ENCODE measurements around the gene LY6G6D. TPM values are rescaled to one million over a fixed set of nuclear protein-coding genes. Genes with fewer than 3 reads are reported as not detected.

The LY6G6D gene
- total and polyA plus RNA-seq, 2 of the 13 experiments (the other 11 are each of a cell fraction or from before 2014, with no cell fraction given) = not detected

DNA sequence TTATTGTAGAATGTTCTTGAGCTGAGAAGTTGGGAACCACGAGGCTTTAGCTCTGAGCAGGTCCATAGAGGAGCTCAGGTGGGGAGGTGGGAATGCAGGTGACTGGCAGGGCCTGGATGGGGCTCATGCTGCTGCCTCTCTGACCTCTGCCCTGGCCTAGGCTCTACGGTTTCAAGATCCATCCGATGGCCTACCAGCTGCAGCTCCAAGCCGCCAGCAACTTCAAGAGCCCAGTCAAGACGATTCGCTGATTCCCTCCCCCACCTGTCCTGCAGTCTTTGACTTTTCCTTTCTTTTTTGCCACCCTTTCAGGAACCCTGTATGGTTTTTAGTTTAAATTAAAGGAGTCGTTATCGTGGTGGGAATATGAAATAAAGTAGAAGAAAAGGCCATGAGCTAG is 45.5 kb upstream of the LY6G6D start, which contains the start of gene LY6G5B:
Gene LY6G5B (plus strand): TSS at position 301 of the 400 bp plus-strand sequence. CDS start 975 bp downstream, outside the sequence.
- Histone ChIP-seq H3K4me1 (ENCODE audit: insufficient read depth, low read length) (peaks cover 32% of the 10 kb centered on the region), H3K9ac (ENCODE audit: insufficient read depth, low read depth, low read length) (no peak within 1 kb of the TSS), H3K4me2 (ENCODE audit: low read depth, low read length) (no peak within 1 kb of the TSS), H3K9me3 (ENCODE audit: low read length) (no peaks in the 10 kb centered on the region), H3K4me3 (replicated peaks in 1 of 3; ENCODE audit: insufficient read depth in 1 of 3, low read depth in 2 of 3, low read length in 3 of 3) (no peak within 1 kb of the TSS), H3K27me3 (ENCODE audit: control insufficient read depth in 1 of 2, insufficient read depth in 2 of 2, low read length in 2 of 2) (no peaks in the 10 kb centered on the region; a peak in 1 of 5 replicates), H2AFZ (ENCODE audit: low read length) (no peak within 1 kb of the TSS), H3K36me3 (replicated peaks in 1 of 2; ENCODE audit: control insufficient read depth in 1 of 2, insufficient read depth in 2 of 2, low read length in 2 of 2) (peaks cover 35 to 61% of the 10 kb centered on the region in 2 experiments), H4K20me1 (ENCODE audit: insufficient read depth, low read length) (no peaks in the 10 kb centered on the region), H3K27ac (ENCODE audit: extremely low read length, insufficient read depth, low read length) (no peak within 1 kb of the TSS), H3K79me2 (ENCODE audit: insufficient read depth, low read length) (peaks cover 35% of the 10 kb centered on the region)
- ChIA-PET CTCF (ENCODE audit: low intra/inter-chr PET ratio, low total read pairs) (no interaction called here), POLR2A (interaction anchor here (0.7 to 2.8 kb wide), 11 partner anchors 10 to 161 kb away, joined by 3 to 14 read pairs (median 3); partner anchors contain the start of genes ABHD16A, APOM, BAG6 and C6orf47)
- no peak for FAIRE-seq
- TF ChIP-seq CEBPG (CRISPR knock-in tag; IDR thresholded peaks at IDR 0.05) = no peak
- TF ChIP-seq RBFOX2 (IDR thresholded peaks at IDR 0.05; ENCODE audit: low read depth, low read length) = 0 out of 2 replicates have a peak, but pooled peaks have one; percentile 3
- no peak for TF ChIP-seq ZNF354B (CRISPR knock-in tag; IDR thresholded peaks at IDR 0.05)
- TF ChIP-seq NFE2L1 (CRISPR knock-in tag; IDR thresholded peaks at IDR 0.05; ENCODE audit: borderline replicate concordance) = no peak
- peak; percentile 8 for TF ChIP-seq ZNF883 (CRISPR knock-in tag; IDR thresholded peaks at IDR 0.05; ENCODE audit: not compliant biosample characterization)
- TF ChIP-seq, protein P1, sequence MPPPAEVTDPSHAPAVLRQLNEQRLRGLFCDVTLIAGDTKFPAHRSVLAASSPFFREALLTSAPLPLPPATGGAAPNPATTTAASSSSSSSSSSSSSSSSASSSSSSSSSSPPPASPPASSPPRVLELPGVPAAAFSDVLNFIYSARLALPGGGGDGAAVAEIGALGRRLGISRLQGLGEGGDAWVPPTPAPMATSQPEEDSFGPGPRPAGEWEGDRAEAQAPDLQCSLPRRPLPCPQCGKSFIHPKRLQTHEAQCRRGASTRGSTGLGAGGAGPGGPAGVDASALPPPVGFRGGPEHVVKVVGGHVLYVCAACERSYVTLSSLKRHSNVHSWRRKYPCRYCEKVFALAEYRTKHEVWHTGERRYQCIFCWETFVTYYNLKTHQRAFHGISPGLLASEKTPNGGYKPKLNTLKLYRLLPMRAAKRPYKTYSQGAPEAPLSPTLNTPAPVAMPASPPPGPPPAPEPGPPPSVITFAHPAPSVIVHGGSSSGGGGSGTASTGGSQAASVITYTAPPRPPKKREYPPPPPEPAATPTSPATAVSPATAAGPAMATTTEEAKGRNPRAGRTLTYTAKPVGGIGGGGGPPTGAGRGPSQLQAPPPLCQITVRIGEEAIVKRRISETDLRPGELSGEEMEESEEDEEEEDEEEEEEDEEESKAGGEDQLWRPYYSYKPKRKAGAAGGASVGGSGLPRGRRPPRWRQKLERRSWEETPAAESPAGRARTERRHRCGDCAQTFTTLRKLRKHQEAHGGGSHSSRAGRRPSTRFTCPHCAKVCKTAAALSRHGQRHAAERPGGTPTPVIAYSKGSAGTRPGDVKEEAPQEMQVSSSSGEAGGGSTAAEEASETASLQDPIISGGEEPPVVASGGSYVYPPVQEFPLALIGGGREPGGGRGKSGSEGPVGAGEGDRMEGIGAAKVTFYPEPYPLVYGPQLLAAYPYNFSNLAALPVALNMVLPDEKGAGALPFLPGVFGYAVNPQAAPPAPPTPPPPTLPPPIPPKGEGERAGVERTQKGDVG (CRISPR knock-in tag; IDR thresholded peaks at IDR 0.05; ENCODE audit: borderline replicate concordance) = no peak
- DNase-seq (ENCODE audit: low spot score) = no peak
- no TSS peak for BruUV-seq (replicated peaks)
- intact Hi-C loops (cut with micrococcal nuclease; ENCODE audit: unreplicated experiment) (loop anchor here (5.0 kb wide), 2 partner anchors 47 to 163 kb away; partner anchors contain the start of gene PRRC2A), in situ Hi-C loops (cut with HindIII; ENCODE audit: extremely low pct_ligation_motif_present, low pct_unique_long_range_greater_than_20kb) (no loop called here)
- no peak for ATAC-seq
- 86% methylated on average over 8 of the region's 8 CpGs for WGBS (ENCODE audit: low lambda C conversion rate)

All from HepG2 (cell line).